CD4-positive, alpha-beta T cell (primary cell): ENCODE measurements around the gene C19orf67. TPM values are rescaled to one million over a fixed set of nuclear protein-coding genes. Genes with fewer than 3 reads are reported as not detected.

Experiments
- ATAC-seq: fragments of 200-7000 bp; cut with Tn5 transposase; one replicate; pipeline ENCODE4 v1.10.0; 2022; ENCODE audit warnings: mild to moderate bottlenecking; ENCODE audit not compliant: poor library complexity
- CTCF ChIA-PET: fragments of 350-600 bp; sonication (Branson Sonifier 250); formaldehyde crosslinking; loops from one replicate; lab custom pipeline; 2021; ENCODE audit warnings: antibody characterized with exemption, inconsistent platforms; lab: Charles Lee
- POLR2A ChIA-PET: fragments of 350-600 bp; sonication (Branson Sonifier 250); formaldehyde crosslinking; loops from one replicate; lab custom pipeline; 2021; ENCODE audit warnings: antibody characterized with exemption, inconsistent platforms; lab: Charles Lee
- DNase-seq, 14 experiments: peaks; one replicate each; pipeline ENCODE4 v3.0.0-alpha.2; 2013 to 2020; ENCODE audit warnings: mixed read lengths in 2 of 14
- H3K27ac ChIP-seq, 2 donors: one replicate each; pipeline versions ENCODE4 v1.5.1 to v1.7.0; 2013; ENCODE audit warnings: low read length in 2 of 2, low read depth in 1 of 2, mild to moderate bottlenecking in 1 of 2
- H3K27me3 ChIP-seq, 2 experiments: 1 replicate in 1 of 2; 2 replicates in 1 of 2; pipeline versions ENCODE4 v1.6.1 to v1.7.0; 2013; ENCODE audit warnings: low read length in 2 of 2, control low read depth in 1 of 2, mild to moderate bottlenecking in 1 of 2, moderate library complexity in 1 of 2; ENCODE audit not compliant: insufficient read depth in 2 of 2, control insufficient read depth in 1 of 2
- H3K36me3 ChIP-seq: one replicate; pipeline ENCODE4 v1.6.1; 2013; ENCODE audit warnings: low read length, control low read depth; ENCODE audit not compliant: insufficient read depth
- H3K4me1 ChIP-seq: one replicate; pipeline ENCODE4 v1.6.1; 2013; ENCODE audit warnings: low read length, control low read depth; ENCODE audit not compliant: insufficient read depth
- H3K4me3 ChIP-seq: one replicate; pipeline ENCODE4 v1.5.1; 2013; ENCODE audit warnings: mild to moderate bottlenecking, low read length, moderate library complexity
- H3K9me3 ChIP-seq, 2 experiments: 1 replicate in 1 of 2; 2 replicates in 1 of 2; pipeline versions ENCODE4 v1.6.1 to v1.7.0; 2013; ENCODE audit warnings: low read length in 2 of 2, mild to moderate bottlenecking in 2 of 2, control low read depth in 1 of 2, moderate library complexity in 1 of 2; ENCODE audit not compliant: control insufficient read depth in 1 of 2, insufficient read depth in 1 of 2
- H3K27ac Mint-ChIP-seq: one replicate; pipeline ENCODE4 v1.8.0; 2020; ENCODE audit warnings: mixed read lengths
- H3K27me3 Mint-ChIP-seq: one replicate; pipeline ENCODE4 v1.8.0; 2021; ENCODE audit warnings: mixed read lengths
- H3K36me3 Mint-ChIP-seq: one replicate; pipeline ENCODE4 v1.8.0; 2021; ENCODE audit warnings: low read depth, mixed read lengths
- H3K4me1 Mint-ChIP-seq: one replicate; pipeline ENCODE4 v1.8.0; 2021; ENCODE audit warnings: low read depth, mixed read lengths
- H3K4me3 Mint-ChIP-seq: one replicate; pipeline ENCODE4 v1.8.0; 2020; ENCODE audit warnings: mild to moderate bottlenecking, mixed read lengths
- H3K9me3 Mint-ChIP-seq: one replicate; pipeline ENCODE4 v1.8.0; 2020; ENCODE audit warnings: mixed read lengths
- intact Hi-C, 2 experiments: fragments of 100-400 bp; cut with DNase I in 1 of 2; cut with micrococcal nuclease in 1 of 2; formaldehyde crosslinking; loops; one replicate each; pipeline versions ENCODE4 v1.15.1 to v1.9.0; 2023 to 2025; cut with DNase I, micrococcal nuclease
- total RNA-seq, 174 experiments: library from RNA in 2 of 174; stranded (reverse) in 2 of 174; gene quantifications; one replicate each; pipeline ENCODE4 v1.2.3 and lab custom pipeline; 2021 to 2026
- TF ChIP-seq, protein P1 (sequence below): fragments of 200-600 bp; IDR thresholded peaks from one replicate; pipeline ENCODE4 v1.8.0; 2022; ENCODE audit warnings: antibody characterized with exemption, mild to moderate bottlenecking

C19orf67 gene
- total RNA-seq, 2 experiments from 2014 or later, result not detected

DNA sequence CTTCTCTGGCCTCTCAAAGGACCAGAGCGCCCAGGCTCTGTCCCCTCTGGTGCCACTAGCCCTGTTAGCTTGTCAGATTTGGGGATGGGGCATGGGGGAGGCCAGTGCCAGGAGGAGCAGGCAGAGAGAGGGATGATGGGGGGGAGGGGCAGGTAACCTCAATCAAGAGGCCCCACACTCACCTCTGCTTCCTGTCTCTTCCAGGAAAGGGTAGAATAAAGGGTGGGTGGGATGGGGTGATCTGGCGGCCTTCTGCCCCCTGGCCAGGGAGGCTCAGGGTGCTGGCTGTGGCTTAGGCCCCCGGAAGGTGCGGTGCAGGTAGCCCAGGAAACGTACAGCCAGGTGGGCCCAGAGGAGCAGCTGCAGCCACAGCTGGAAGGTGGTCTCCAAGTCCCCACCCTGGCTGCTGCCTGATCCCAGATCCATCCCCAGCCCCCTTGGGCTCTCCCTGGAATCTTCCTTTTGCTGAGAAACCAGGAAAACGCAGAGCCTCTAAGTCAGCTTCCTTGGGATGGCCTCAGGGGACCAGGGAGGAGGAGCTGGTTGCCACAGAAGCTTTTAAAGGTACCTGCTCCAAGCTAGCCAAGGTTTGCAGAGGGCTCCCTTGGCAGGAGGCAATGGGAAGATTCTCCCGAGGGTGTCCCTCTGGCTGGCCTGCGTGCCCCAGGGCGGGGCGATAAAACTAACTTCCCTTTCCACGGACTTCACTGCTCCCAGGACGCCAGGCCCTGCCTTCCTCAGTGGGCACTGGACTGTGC lies 26.6 kb upstream of the C19orf67 start:
- intact Hi-C loops, result no loop called here
- Histone ChIP-seq H3K27me3 (no peaks in the 10 kb centered on the region), H3K4me3 (no peak overlapping the region), H3K4me1 (peaks cover 62% of the 10 kb centered on the region), H3K9me3 (no peaks in the 10 kb centered on the region), H3K36me3 (peaks cover 6% of the 10 kb centered on the region), H3K27ac (peak overlapping the region in 1 of 2 donors; percentile 29)
- no peaks in the 10 kb centered on the region for H3K27me3 Mint-ChIP-seq
- DNase-seq (peak in 1 of 14 experiments; percentile 18), ATAC-seq (no peak)
- H3K4me3 Mint-ChIP-seq, result no peak overlapping the region
- POLR2A ChIA-PET, result interaction anchor here (1.2 kb wide), 1 partner anchor 30 kb away, joined by 3 read pairs; no protein-coding TSS in a partner anchor
- H3K27ac Mint-ChIP-seq, result no peak overlapping the region
- CTCF ChIA-PET, result interaction anchor here (1.3 kb wide), 1 partner anchor 9 kb away, joined by 3 read pairs; no protein-coding TSS in a partner anchor
- TF ChIP-seq, protein P1, sequence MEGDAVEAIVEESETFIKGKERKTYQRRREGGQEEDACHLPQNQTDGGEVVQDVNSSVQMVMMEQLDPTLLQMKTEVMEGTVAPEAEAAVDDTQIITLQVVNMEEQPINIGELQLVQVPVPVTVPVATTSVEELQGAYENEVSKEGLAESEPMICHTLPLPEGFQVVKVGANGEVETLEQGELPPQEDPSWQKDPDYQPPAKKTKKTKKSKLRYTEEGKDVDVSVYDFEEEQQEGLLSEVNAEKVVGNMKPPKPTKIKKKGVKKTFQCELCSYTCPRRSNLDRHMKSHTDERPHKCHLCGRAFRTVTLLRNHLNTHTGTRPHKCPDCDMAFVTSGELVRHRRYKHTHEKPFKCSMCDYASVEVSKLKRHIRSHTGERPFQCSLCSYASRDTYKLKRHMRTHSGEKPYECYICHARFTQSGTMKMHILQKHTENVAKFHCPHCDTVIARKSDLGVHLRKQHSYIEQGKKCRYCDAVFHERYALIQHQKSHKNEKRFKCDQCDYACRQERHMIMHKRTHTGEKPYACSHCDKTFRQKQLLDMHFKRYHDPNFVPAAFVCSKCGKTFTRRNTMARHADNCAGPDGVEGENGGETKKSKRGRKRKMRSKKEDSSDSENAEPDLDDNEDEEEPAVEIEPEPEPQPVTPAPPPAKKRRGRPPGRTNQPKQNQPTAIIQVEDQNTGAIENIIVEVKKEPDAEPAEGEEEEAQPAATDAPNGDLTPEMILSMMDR, result no peak
- H3K9me3 Mint-ChIP-seq, result no peaks in the 10 kb centered on the region
- peaks cover 55% of the 10 kb centered on the region for H3K4me1 Mint-ChIP-seq
- H3K36me3 Mint-ChIP-seq, result peaks cover 8% of the 10 kb centered on the region

DNA sequence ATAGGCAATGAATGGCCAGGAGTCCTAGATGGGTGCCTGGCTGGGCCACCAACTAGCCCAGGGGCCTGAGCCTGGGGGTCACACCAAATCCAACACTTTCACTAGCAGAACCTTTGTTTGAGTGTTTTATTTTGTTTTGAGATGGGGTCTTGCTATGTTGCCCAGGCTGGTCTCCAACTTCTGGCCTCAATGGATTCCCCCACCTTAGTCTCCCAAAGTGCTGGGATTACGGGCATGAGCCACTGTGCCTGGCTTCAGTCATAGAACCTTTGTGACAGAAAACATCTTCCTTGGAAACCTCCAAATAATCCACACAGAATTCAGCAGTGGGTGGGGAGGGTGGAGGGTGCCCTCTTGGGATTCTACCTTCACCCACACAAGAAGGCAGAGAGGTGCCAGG lies 25.9 kb upstream of the C19orf67 start:
- no peak overlapping the region for H3K4me3 Mint-ChIP-seq
- peaks cover 7% of the 10 kb centered on the region for H3K36me3 ChIP-seq
- peaks cover 49% of the 10 kb centered on the region for H3K4me1 Mint-ChIP-seq
- no peaks in the 10 kb centered on the region for H3K9me3 ChIP-seq
- intact Hi-C loops, result no loop called here
- ATAC-seq (no peak), DNase-seq (no peak)
- H3K36me3 Mint-ChIP-seq, result peaks cover 4% of the 10 kb centered on the region
- H3K27me3 ChIP-seq, result no peaks in the 10 kb centered on the region
- POLR2A ChIA-PET, result no interaction called here
- H3K4me3 ChIP-seq, result no peak overlapping the region
- H3K4me1 ChIP-seq, result peaks cover 55% of the 10 kb centered on the region
- TF ChIP-seq, protein P1, result no peak
- H3K27me3 Mint-ChIP-seq, result no peaks in the 10 kb centered on the region
- no peak overlapping the region for H3K27ac ChIP-seq
- CTCF ChIA-PET, result interaction anchor here (1.1 kb wide), 1 partner anchor 237 kb away, joined by 3 read pairs; no protein-coding TSS in a partner anchor
- no peak overlapping the region for H3K27ac Mint-ChIP-seq
- no peaks in the 10 kb centered on the region for H3K9me3 Mint-ChIP-seq

DNA sequence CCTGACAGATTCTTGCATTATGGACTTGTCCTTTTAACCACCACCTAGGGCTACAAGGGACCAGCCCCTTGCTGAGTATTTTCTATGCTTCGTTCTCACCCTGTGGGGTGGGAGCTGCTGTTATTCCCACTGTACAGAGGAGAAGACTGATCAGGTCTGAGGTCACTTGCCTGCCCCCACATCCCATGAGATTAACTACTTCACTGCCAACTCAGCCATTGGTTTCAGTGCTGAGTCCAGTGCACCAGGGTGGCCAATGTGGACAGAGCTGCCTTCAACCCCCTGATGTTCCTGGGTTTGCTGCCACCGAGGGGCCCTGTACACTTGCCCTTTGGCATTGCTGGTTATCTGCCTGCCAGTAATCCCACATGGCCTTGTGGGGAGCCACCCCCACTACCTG lies 25.1 kb upstream of the C19orf67 start:
- POLR2A ChIA-PET, result no interaction called here
- DNase-seq, result no peak
- Histone ChIP-seq H3K4me1 (peaks cover 47% of the 10 kb centered on the region), H3K27ac (no peak overlapping the region), H3K36me3 (peaks cover 13% of the 10 kb centered on the region), H3K27me3 (no peaks in the 10 kb centered on the region), H3K4me3 (no peak overlapping the region), H3K9me3 (no peaks in the 10 kb centered on the region)
- CTCF ChIA-PET, result interaction anchor here (1.1 kb wide), 1 partner anchor 238 kb away, joined by 3 read pairs; no protein-coding TSS in a partner anchor
- no peak for ATAC-seq
- TF ChIP-seq, protein P1, result no peak
- no peaks in the 10 kb centered on the region for H3K27me3 Mint-ChIP-seq
- H3K27ac Mint-ChIP-seq, result peak overlapping the region; percentile 33
- intact Hi-C loops, result no loop called here
- no peak overlapping the region for H3K4me3 Mint-ChIP-seq
- peaks cover 40% of the 10 kb centered on the region for H3K4me1 Mint-ChIP-seq
- H3K9me3 Mint-ChIP-seq, result no peaks in the 10 kb centered on the region
- peaks cover 4% of the 10 kb centered on the region for H3K36me3 Mint-ChIP-seq
